ENCODE results near the gene SF3B2. TPM values are rescaled to one million over a fixed set of nuclear protein-coding genes. Genes with fewer than 3 reads are reported as not detected.

SF3B2 gene
- total RNA-seq, 2 donors from 2014 or later = 142 TPM

GRCh38 chr11:66115638-66116301 is 63.6 kb downstream of the SF3B2 start:
- TF ChIP-seq CTCF (IDR thresholded peaks at IDR 0.05) = no peak
- DNase-seq (ENCODE audit: low spot score) = no peak
- no peak overlapping the region for H3K4me3 ChIP-seq
- no peaks in the 10 kb centered on the region for H3K36me3 ChIP-seq
- ATAC-seq (ENCODE audit: insufficient number of reproducible peaks, low FRiP score, low read depth) = no peak
- no peaks in the 10 kb centered on the region for H3K9me3 ChIP-seq
- H3K4me1 ChIP-seq (ENCODE audit: control insufficient read depth in 1 of 2, low read depth in 2 of 2) = peaks cover 17 to 43% of the 10 kb centered on the region in 2 donors
- H3K27ac ChIP-seq = no peak overlapping the region
- no peaks in the 10 kb centered on the region for H3K27me3 ChIP-seq (replicated peaks; ENCODE audit: insufficient read depth)

GRCh38 chr11:66116576-66117361 is 64.6 kb downstream of the SF3B2 start:
- H3K4me1 ChIP-seq (ENCODE audit: control insufficient read depth in 1 of 2, low read depth in 2 of 2) = peaks cover 17 to 40% of the 10 kb centered on the region in 2 donors
- no peak for TF ChIP-seq CTCF (IDR thresholded peaks at IDR 0.05)
- H3K27ac ChIP-seq = no peak overlapping the region
- H3K4me3 ChIP-seq = no peak overlapping the region
- H3K9me3 ChIP-seq = no peaks in the 10 kb centered on the region
- no peak for DNase-seq (ENCODE audit: low spot score)
- H3K36me3 ChIP-seq = no peaks in the 10 kb centered on the region
- ATAC-seq (ENCODE audit: insufficient number of reproducible peaks, low FRiP score, low read depth) = no peak
- H3K27me3 ChIP-seq (replicated peaks; ENCODE audit: insufficient read depth) = no peaks in the 10 kb centered on the region

- no peak for DNase-seq (ENCODE audit: low spot score)
- no peaks in the 10 kb centered on the region for H3K9me3 ChIP-seq
- peaks cover 17 to 22% of the 10 kb centered on the region in 2 donors for H3K4me1 ChIP-seq (ENCODE audit: control insufficient read depth in 1 of 2, low read depth in 2 of 2)
- no peaks in the 10 kb centered on the region for H3K27me3 ChIP-seq (replicated peaks; ENCODE audit: insufficient read depth)
- ATAC-seq (ENCODE audit: insufficient number of reproducible peaks, low FRiP score, low read depth) = no peak
- no peak overlapping the region for H3K27ac ChIP-seq
- H3K36me3 ChIP-seq = no peaks in the 10 kb centered on the region
- H3K4me3 ChIP-seq = no peak overlapping the region
- TF ChIP-seq CTCF (IDR thresholded peaks at IDR 0.05) = no peak
Measured at GRCh38 chr11:66118847-66119246, 66.7 kb downstream of the SF3B2 start.

Other genes with a start within 250 kb of the SF3B2 start
- gene SNX32, start 218.4 kb upstream of the SF3B2 start, total RNA-seq = under 1 TPM in 1 of 2 donors, not detected in 1; 0.81 TPM
- gene CFL1, start 194.2 kb upstream of the SF3B2 start, total RNA-seq = 100 to 1,000 TPM; 565 to 797 TPM
- gene MUS81, start 191.9 kb upstream of the SF3B2 start, total RNA-seq = 10 to 100 TPM; 51.8 to 62.8 TPM
- gene EFEMP2, start 179.6 kb upstream of the SF3B2 start, total RNA-seq = 100 to 1,000 TPM; 134 to 219 TPM
- 10 to 100 TPM in 1 of 2 donors, 1 to 10 TPM in 1; 1.6 to 13.7 TPM for gene CTSW, start 172.5 kb upstream of the SF3B2 start, total RNA-seq
- 100 to 1,000 TPM in 1 of 2 donors, 10 to 100 TPM in 1; 50.4 to 111 TPM for gene FIBP, start 163.9 kb upstream of the SF3B2 start, total RNA-seq
- gene CCDC85B, start 161.7 kb upstream of the SF3B2 start, total RNA-seq = 100 to 1,000 TPM in 1 of 2 donors, 10 to 100 TPM in 1; 75.8 to 100 TPM
- 100 to 1,000 TPM in 1 of 2 donors, 10 to 100 TPM in 1; 25.6 to 143 TPM for gene FOSL1, start 152.0 kb upstream of the SF3B2 start, total RNA-seq
- gene C11orf68, start 133.3 kb upstream of the SF3B2 start, total RNA-seq = 10 to 100 TPM; 16.3 to 27.9 TPM
- 10 to 100 TPM; 82.5 to 91.2 TPM for gene DRAP1, start 132.9 kb upstream of the SF3B2 start, total RNA-seq
- not detected for gene TSGA10IP, start 106.9 kb upstream of the SF3B2 start, total RNA-seq
- gene SART1, start 90.6 kb upstream of the SF3B2 start, total RNA-seq = 10 to 100 TPM; 32.5 to 38.0 TPM
- gene EIF1AD, start 50.2 kb upstream of the SF3B2 start, total RNA-seq = 10 to 100 TPM; 20.6 to 43.5 TPM
- 10 to 100 TPM; 22.2 to 60.0 TPM for gene BANF1, start 49.9 kb upstream of the SF3B2 start, total RNA-seq
- 10 to 100 TPM in 1 of 2 donors, 1 to 10 TPM in 1; 4.5 to 16.9 TPM for gene CST6, start 40.4 kb upstream of the SF3B2 start, total RNA-seq
- gene CATSPER1, start 25.9 kb upstream of the SF3B2 start, total RNA-seq = not detected
- 1 to 10 TPM in 1 of 2 donors, not detected in 1; 1.1 TPM for gene GAL3ST3, start 3.2 kb upstream of the SF3B2 start, total RNA-seq
- 100 to 1,000 TPM in 1 of 2 donors, 10 to 100 TPM in 1; 82.9 to 112 TPM for gene PACS1, start 17.9 kb downstream of the SF3B2 start, total RNA-seq
- 10 to 100 TPM; 48.6 to 55.9 TPM for gene KLC2, start 205.3 kb downstream of the SF3B2 start, total RNA-seq
- gene RAB1B, start 216.3 kb downstream of the SF3B2 start, total RNA-seq = 10 to 100 TPM; 57.2 to 96.0 TPM
- gene CNIH2, start 225.8 kb downstream of the SF3B2 start, total RNA-seq = not detected
- gene YIF1A, start 236.8 kb downstream of the SF3B2 start, total RNA-seq = 100 to 1,000 TPM in 1 of 2 donors, 10 to 100 TPM in 1; 65.4 to 155 TPM
- under 1 TPM in 1 of 2 donors, not detected in 1; 0.27 TPM for gene TMEM151A, start 239.5 kb downstream of the SF3B2 start, total RNA-seq